ENCODE results near the gene CASP14. TPM values are rescaled to one million over a fixed set of nuclear protein-coding genes. Genes with fewer than 3 reads are reported as not detected.
A peak's percentile ranks its signal among the peaks of the same experiment; 100 is the strongest.
"Not testable (repeated sequence)": the region's sequence is repeated elsewhere in the genome, so short reads cannot be mapped to it uniquely, and the experiment has no call there.

Gene CASP14, protein sequence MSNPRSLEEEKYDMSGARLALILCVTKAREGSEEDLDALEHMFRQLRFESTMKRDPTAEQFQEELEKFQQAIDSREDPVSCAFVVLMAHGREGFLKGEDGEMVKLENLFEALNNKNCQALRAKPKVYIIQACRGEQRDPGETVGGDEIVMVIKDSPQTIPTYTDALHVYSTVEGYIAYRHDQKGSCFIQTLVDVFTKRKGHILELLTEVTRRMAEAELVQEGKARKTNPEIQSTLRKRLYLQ
- not detected in 2 replicates for total RNA-seq

DNA sequence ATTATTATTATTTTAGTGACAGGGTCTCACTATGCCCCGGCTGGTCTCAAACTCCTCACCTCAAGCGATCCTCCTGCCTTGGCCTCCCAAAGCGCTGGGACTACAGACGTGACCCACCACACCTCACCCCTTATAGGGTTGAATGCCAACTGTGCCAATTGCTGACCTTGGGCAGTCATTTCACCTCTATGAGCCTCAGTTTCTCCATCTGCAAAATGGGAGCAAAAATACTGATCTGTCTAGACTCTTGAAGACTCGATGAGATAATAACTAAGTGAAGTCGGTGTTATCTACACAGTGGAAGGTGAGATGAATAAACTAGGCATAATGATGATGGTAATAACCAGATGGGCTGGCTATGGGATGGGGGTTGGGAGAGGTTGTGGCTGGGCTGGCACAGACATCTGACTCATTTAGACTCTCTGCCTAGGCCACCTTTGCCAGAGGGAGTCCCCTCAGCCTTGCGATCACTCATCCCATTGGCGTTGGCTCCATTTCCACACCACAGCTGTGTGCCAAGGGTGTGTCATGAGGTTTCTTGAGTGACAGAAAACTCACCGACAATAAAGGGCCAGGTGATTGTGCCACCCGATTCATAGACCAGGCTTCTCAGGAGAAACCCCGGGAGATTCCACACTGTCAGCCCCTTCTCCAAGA is at the start of gene CASP14:
TSS of gene CASP14 (plus strand) at position 596 of the 657 bp plus-strand sequence. CDS start 2,772 bp downstream, outside the sequence.
- TF ChIP-seq, protein P1, sequence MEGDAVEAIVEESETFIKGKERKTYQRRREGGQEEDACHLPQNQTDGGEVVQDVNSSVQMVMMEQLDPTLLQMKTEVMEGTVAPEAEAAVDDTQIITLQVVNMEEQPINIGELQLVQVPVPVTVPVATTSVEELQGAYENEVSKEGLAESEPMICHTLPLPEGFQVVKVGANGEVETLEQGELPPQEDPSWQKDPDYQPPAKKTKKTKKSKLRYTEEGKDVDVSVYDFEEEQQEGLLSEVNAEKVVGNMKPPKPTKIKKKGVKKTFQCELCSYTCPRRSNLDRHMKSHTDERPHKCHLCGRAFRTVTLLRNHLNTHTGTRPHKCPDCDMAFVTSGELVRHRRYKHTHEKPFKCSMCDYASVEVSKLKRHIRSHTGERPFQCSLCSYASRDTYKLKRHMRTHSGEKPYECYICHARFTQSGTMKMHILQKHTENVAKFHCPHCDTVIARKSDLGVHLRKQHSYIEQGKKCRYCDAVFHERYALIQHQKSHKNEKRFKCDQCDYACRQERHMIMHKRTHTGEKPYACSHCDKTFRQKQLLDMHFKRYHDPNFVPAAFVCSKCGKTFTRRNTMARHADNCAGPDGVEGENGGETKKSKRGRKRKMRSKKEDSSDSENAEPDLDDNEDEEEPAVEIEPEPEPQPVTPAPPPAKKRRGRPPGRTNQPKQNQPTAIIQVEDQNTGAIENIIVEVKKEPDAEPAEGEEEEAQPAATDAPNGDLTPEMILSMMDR (IDR thresholded peaks at IDR 0.05; ENCODE audit: insufficient read depth, low read depth, low read length) = no peak
- H3K4me3 ChIP-seq (ENCODE audit: low read depth, low read length) = no peak within 1 kb of the TSS
- DNase-seq (ENCODE audit: low read depth) = no peak

DNA sequence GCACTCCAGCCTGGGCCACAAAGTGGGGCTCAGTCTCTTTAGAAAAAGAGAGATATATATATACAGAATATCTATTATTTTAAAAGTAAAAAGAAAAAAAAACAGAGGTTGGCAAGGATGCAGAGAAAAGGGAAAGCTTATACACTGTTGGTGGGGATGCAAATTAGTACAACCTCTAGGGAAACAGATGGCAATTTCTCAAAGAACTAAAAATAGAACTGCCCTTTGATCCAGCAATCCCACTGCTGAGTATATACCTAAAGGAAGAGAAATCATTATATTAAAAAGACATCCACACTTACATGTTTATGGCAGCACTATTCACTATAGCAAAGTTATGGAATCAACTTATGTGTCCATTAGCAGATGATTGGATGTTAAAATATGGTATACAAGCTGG is 41.0 kb upstream of the CASP14 start:
- no peak for DNase-seq (ENCODE audit: low read depth)
- no peak overlapping the region for H3K4me3 ChIP-seq (ENCODE audit: low read depth, low read length)
- TF ChIP-seq, protein P1 (IDR thresholded peaks at IDR 0.05; ENCODE audit: insufficient read depth, low read depth, low read length) = no peak

DNA sequence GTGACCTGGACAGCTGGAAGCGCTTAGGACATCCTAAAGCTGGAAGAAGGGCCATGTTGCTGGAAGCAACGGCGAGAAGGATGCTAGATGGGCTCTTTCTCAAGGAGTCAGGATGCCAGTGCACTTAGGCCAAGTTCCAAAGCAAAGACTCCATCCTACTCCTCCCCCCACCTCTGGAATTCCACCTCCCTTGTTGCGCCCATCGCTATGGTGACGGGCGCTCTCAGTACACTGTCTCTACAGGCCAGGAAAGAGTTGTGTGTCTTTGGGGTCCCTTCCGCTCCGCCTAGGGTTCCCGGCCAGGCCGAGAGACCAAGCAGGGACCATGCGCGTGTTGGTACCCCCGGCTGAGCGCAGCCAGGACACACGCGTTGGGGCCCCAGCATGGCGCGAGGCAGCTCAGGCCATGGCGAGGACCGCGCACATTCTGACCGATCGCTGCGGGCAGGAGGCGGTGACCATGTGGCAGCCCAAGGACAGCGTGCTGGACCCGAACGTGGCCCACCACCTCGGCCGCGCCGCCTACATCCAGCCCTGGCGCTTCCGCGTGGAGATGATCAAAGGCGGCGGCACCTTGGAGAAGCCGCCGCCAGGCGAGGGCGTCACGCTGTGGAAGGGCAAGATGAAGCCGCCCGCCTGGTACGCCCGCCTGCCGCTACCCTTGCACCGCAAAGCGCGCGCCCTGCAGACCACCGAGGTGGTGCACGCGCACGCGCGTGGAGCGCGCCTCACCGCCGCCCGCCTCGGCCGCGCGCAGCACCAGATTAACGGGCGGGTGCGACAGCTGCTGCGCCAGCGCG is 38.6 kb upstream of the CASP14 start:
- TF ChIP-seq, protein P1 (IDR thresholded peaks at IDR 0.05; ENCODE audit: insufficient read depth, low read depth, low read length) = no peak
- DNase-seq (ENCODE audit: low read depth) = no peak
- H3K4me3 ChIP-seq (ENCODE audit: low read depth, low read length) = no peak overlapping the region

DNA sequence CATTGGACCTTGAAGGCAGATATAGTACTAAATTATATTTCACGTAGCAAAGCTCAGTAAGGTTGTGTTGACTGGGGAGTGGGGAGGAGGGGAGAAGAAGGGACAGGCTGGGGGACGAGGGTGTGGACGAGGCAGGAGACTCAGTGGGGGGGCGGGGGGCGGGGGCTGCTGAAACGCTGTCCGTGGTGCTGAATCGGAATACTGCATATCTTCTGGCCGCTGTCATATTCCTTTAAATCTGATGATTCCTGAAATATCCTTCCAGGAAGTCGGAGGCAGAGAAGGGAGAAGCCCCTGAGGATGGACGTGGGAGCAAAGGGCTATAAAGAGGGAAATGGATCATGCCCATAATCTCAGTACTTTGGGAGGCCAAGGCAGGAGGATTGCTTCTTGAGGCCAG is 34.7 kb upstream of the CASP14 start:
- no peak for DNase-seq (ENCODE audit: low read depth)
- no peak overlapping the region for H3K4me3 ChIP-seq (ENCODE audit: low read depth, low read length)
- TF ChIP-seq, protein P1 (IDR thresholded peaks at IDR 0.05; ENCODE audit: insufficient read depth, low read depth, low read length) = no peak

DNA sequence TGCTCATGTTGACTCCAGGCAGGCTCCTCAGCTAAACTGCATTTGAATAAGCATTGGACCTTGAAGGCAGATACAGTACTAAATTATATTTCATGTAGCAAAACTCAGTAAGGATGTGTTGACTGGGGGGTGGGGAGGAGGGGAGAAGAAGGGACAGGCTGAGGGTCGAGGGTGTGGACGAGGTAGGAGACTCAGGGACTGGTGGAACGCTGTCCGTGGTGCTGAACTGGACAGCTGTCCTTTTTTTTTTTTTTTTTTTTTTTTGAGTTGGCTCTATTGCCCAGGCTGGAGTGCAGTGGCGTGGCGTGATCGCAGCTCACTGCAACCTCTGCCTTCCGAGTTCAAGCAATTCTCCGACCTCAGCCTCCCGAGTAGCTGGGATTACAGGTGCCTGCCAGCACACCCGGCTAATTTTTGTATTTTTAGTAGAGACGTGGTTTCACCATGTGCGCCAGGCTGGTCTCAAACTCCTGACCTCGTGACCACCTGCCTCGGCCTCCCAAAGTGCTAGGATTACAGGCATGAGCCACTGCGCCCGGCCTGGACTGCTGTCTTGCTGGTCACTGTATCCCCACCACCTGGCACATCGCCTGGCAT is 33.2 kb upstream of the CASP14 start:
- DNase-seq (ENCODE audit: low read depth) = peak; percentile 26
- TF ChIP-seq, protein P1 (IDR thresholded peaks at IDR 0.05; ENCODE audit: insufficient read depth, low read depth, low read length) = no peak
- H3K4me3 ChIP-seq (ENCODE audit: low read depth, low read length) = no peak overlapping the region

DNA sequence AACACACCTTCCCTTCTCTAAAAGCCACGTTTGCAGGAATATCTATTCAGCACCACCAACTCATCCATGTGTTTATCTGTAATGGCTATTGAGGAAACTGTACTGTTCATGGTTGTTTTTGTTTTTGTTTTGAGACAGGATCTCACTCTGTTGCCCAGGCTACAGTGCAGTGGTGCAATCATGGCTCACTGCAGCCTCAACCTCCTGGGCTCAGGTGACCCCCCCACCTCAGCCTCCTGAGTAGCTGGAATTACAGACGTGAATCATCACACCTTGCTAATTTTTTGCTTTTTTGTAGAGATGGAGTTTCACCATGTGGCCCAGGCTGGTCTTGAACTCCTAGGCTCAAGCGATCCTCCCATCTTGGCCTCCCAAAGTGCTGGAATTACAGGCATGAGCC is 30.4 kb upstream of the CASP14 start:
- not testable (repeated sequence) for DNase-seq (ENCODE audit: low read depth); H3K4me3 ChIP-seq (ENCODE audit: low read depth, low read length)

Measured in fibroblast of villous mesenchyme (primary cell).